Natural killer cell (primary cell): ENCODE results near the gene CHST11. TPM values are rescaled to one million over a fixed set of nuclear protein-coding genes. Genes with fewer than 3 reads are reported as not detected.
A peak's percentile ranks its signal among the peaks of the same experiment; 100 is the strongest.

Experiments used
- ATAC-seq, 3 donors: fragments of 150-1000 bp in 2 of 3; fragments of 200-7000 bp in 1 of 3; cut with Tn5 transposase; 1 replicate in 1 of 3; 2 replicates in 2 of 3; pipeline ENCODE4 v1.10.0; 2021; ENCODE audit warnings: mild to moderate bottlenecking in 2 of 3, moderate library complexity in 2 of 3
- DNase-seq, 2 donors: peaks; one replicate each; pipeline versions ENCODE4 v3.0.0 to v3.0.0-alpha.2; 2013 to 2021; ENCODE audit warnings: mixed read lengths in 1 of 2
- H3K27ac ChIP-seq: one replicate; pipeline ENCODE4 v1.5.1; 2013; ENCODE audit warnings: mild to moderate bottlenecking, low read length
- H3K27me3 ChIP-seq: one replicate; pipeline ENCODE4 v1.6.1; 2013; ENCODE audit warnings: low read length; ENCODE audit not compliant: control insufficient read depth, insufficient read depth
- H3K36me3 ChIP-seq: one replicate; pipeline ENCODE4 v1.6.1; 2013; ENCODE audit warnings: low read length; ENCODE audit not compliant: control insufficient read depth, insufficient read depth
- H3K4me1 ChIP-seq: one replicate; pipeline ENCODE4 v1.6.1; 2013; ENCODE audit warnings: low read length; ENCODE audit not compliant: control insufficient read depth, insufficient read depth
- H3K4me3 ChIP-seq: one replicate; pipeline ENCODE4 v1.5.1; 2013; ENCODE audit warnings: low read length
- H3K9me3 ChIP-seq: one replicate; pipeline ENCODE4 v1.6.1; 2013; ENCODE audit warnings: low read length; ENCODE audit not compliant: control insufficient read depth, insufficient read depth
- H3K27ac Mint-ChIP-seq, 2 donors: one replicate each; pipeline ENCODE4 v1.8.0; 2022; ENCODE audit warnings: mild to moderate bottlenecking in 2 of 2, mixed read lengths in 2 of 2, moderate library complexity in 1 of 2
- H3K27me3 Mint-ChIP-seq, 2 donors: one replicate each; pipeline ENCODE4 v1.8.0; 2022; ENCODE audit warnings: low read depth in 2 of 2, mixed read lengths in 2 of 2
- H3K36me3 Mint-ChIP-seq: one replicate; pipeline ENCODE4 v1.8.0; 2022; ENCODE audit warnings: mixed read lengths
- H3K4me1 Mint-ChIP-seq, 2 donors: one replicate each; pipeline ENCODE4 v1.8.0; 2022; ENCODE audit warnings: mixed read lengths in 2 of 2
- H3K4me3 Mint-ChIP-seq: one replicate; pipeline ENCODE4 v1.8.0; 2022; ENCODE audit warnings: mild to moderate bottlenecking, moderate library complexity, mixed read lengths
- H3K9me3 Mint-ChIP-seq, 2 donors: one replicate each; pipeline ENCODE4 v1.8.0; 2022; ENCODE audit warnings: mixed read lengths in 2 of 2
- CTCF ChIP-seq: fragments of 200-600 bp; IDR thresholded peaks from one replicate; pipeline ENCODE4 v1.8.0; 2022; ENCODE audit warnings: antibody characterized with exemption
- WGBS: methylation state at CpG from one replicate; pipeline ENCODE4 v1.1.7; 2013; ENCODE audit warnings: missing lambda C conversion rate; ENCODE audit not compliant: insufficient coverage; 5-methylcytosine and 5-hydroxymethylcytosine counted together
- intact Hi-C: fragments of 100-400 bp; cut with micrococcal nuclease; formaldehyde crosslinking; loops from one replicate; pipeline ENCODE4 v1.14.2; 2022
- total RNA-seq, 4 donors: library from RNA; stranded (reverse); fragments of 120-200 nt in 1 of 4; gene quantifications; one replicate each; pipeline versions ENCODE4 v1.2.3 to v1.2.4, GENCODE V29; 2013 to 2022

CHST11 gene
- 100 to 1,000 TPM in 1 of 3 donors, 10 to 100 TPM in 2; 85.3 to 118 (median 96.1) TPM for total RNA-seq
- 33.5 TPM for total RNA-seq (2013)

GRCh38 chr12:104456417-104456949 lies at the start of gene CHST11:
TSS of gene CHST11 (plus strand) at chr12:104456948.
- intact Hi-C loops = loop anchor here (2.0 kb wide), 2 partner anchors 112 to 214 kb away; no protein-coding TSS in a partner anchor
- Mint-ChIP-seq H3K36me3 (no peaks in the 10 kb centered on the region), H3K4me1 (peaks cover 39 to 52% of the 10 kb centered on the region in 2 donors), H3K9me3 (no peaks in the 10 kb centered on the region), H3K27me3 (peaks cover 0 to 5% of the 10 kb centered on the region in 2 donors), H3K4me3 (peak within 1 kb of the TSS; percentile 99), H3K27ac (peak within 1 kb of the TSS; percentile 91 to 93)
- Histone ChIP-seq H3K27ac (peak within 1 kb of the TSS; percentile 76), H3K4me1 (peaks cover 31% of the 10 kb centered on the region), H3K9me3 (no peaks in the 10 kb centered on the region), H3K27me3 (no peaks in the 10 kb centered on the region), H3K4me3 (peak within 1 kb of the TSS; percentile 96), H3K36me3 (no peaks in the 10 kb centered on the region)
- DNase-seq = peak; percentile 67 to 85
- no peak for TF ChIP-seq CTCF
- under 1% methylated on average over 47 of the region's 47 CpGs for WGBS
- peak; percentile 71 to 81 (median 81) for ATAC-seq

GRCh38 chr12:104407438-104407837 lies 49.3 kb upstream of the CHST11 start:
- Mint-ChIP-seq H3K9me3 (no peaks in the 10 kb centered on the region), H3K27ac (no peak overlapping the region), H3K36me3 (no peaks in the 10 kb centered on the region), H3K4me3 (no peak overlapping the region), H3K4me1 (peaks cover 6% of the 10 kb centered on the region in 2 donors), H3K27me3 (peaks cover 29 to 30% of the 10 kb centered on the region in 2 donors)
- H3K9me3 ChIP-seq = no peaks in the 10 kb centered on the region
- H3K27ac ChIP-seq = no peak overlapping the region
- ATAC-seq (no peak), DNase-seq (no peak)
- intact Hi-C loops = no loop called here
- peaks cover 3% of the 10 kb centered on the region for H3K4me1 ChIP-seq
- TF ChIP-seq CTCF = no peak
- no peaks in the 10 kb centered on the region for H3K27me3 ChIP-seq
- H3K36me3 ChIP-seq = no peaks in the 10 kb centered on the region
- 97% methylated on average over 4 of the region's 5 CpGs for WGBS
- H3K4me3 ChIP-seq = no peak overlapping the region

GRCh38 chr12:104407922-104408321 lies 48.8 kb upstream of the CHST11 start:
- no peak for TF ChIP-seq CTCF
- no peak for DNase-seq
- Histone ChIP-seq H3K36me3 (no peaks in the 10 kb centered on the region), H3K4me1 (peaks cover 2% of the 10 kb centered on the region), H3K9me3 (no peaks in the 10 kb centered on the region), H3K27me3 (no peaks in the 10 kb centered on the region), H3K4me3 (no peak overlapping the region), H3K27ac (no peak overlapping the region)
- intact Hi-C loops = no loop called here
- WGBS = 94% methylated on average over 4 of the region's 4 CpGs
- Mint-ChIP-seq H3K9me3 (no peaks in the 10 kb centered on the region), H3K36me3 (no peaks in the 10 kb centered on the region), H3K27ac (no peak overlapping the region), H3K27me3 (peaks cover 29 to 30% of the 10 kb centered on the region in 2 donors), H3K4me3 (no peak overlapping the region), H3K4me1 (peaks cover 1 to 2% of the 10 kb centered on the region in 2 donors)
- no peak for ATAC-seq

- no peaks in the 10 kb centered on the region for H3K9me3 Mint-ChIP-seq
- no peak for ATAC-seq
Measured at GRCh38 chr12:104410326-104410725, 46.4 kb upstream of the CHST11 start.

More at GRCh38 chr12:104410326-104410725, 46.4 kb upstream of the CHST11 start:
- intact Hi-C loops = no loop called here
- H3K4me1 Mint-ChIP-seq = no peaks in the 10 kb centered on the region
- H3K36me3 ChIP-seq = no peaks in the 10 kb centered on the region
- H3K4me3 ChIP-seq = no peak overlapping the region
- no peak overlapping the region for H3K4me3 Mint-ChIP-seq
- H3K36me3 Mint-ChIP-seq = no peaks in the 10 kb centered on the region
- no peaks in the 10 kb centered on the region for H3K27me3 ChIP-seq
- H3K27me3 Mint-ChIP-seq = peaks cover 29 to 30% of the 10 kb centered on the region in 2 donors
- H3K4me1 ChIP-seq = no peaks in the 10 kb centered on the region
- no peak overlapping the region for H3K27ac ChIP-seq
- no peaks in the 10 kb centered on the region for H3K9me3 ChIP-seq
- DNase-seq = no peak
- TF ChIP-seq CTCF = no peak
- no peak overlapping the region for H3K27ac Mint-ChIP-seq
